Endothelial cell of umbilical vein (primary cell): Measurements from ENCODE around the gene ZNF786. TPM values are rescaled to one million over a fixed set of nuclear protein-coding genes. Genes with fewer than 3 reads are reported as not detected.

Experiments used
- BruUV-seq: library from RNA; stranded (reverse); fragments of 400-500 nt; replicated peaks from 2 replicates; lab custom pipeline; 2021; lab: Mats Ljungman, UMichigan
- CTCF ChIA-PET: fragments of 300-600, 350-600 bp; sonication (Branson Sonifier 250); formaldehyde crosslinking; loops from one replicate; lab custom pipeline; 2021; ENCODE audit warnings: antibody characterized with exemption, inconsistent platforms; lab: Charles Lee
- POLR2A ChIA-PET: fragments of 300-600, 350-600 bp; sonication (Branson Sonifier 250); formaldehyde crosslinking; loops from one replicate; lab custom pipeline; 2021; ENCODE audit warnings: antibody characterized with exemption, inconsistent platforms; lab: Charles Lee
- DNase-seq: peaks from one replicate; pipeline ENCODE4 v3.0.0-alpha.2; 2011; ENCODE audit warnings: low read depth, low spot score
- FAIRE-seq: peaks from 2 replicates; lab custom pipeline; 2011; peaks lifted over from hg19 to GRCh38; lab: Jason Lieb, UNC
- H2AFZ ChIP-seq: 2 replicates; pipeline ENCODE4 v1.6.0; 2012; ENCODE audit warnings: low read depth, low read length, control low read depth, inconsistent platforms
- H3K27ac ChIP-seq: 2 replicates; pipeline ENCODE4 v1.5.1; 2011; ENCODE audit warnings: low read depth, mild to moderate bottlenecking, control low read depth, low read length, moderate library complexity; ENCODE audit not compliant: insufficient read depth
- H3K27me3 ChIP-seq, 2 experiments: 2 replicates each; pipeline versions ENCODE4 v1.6.0 to v1.6.1; 2011; ENCODE audit warnings: low read length in 2 of 2, mixed read lengths in 1 of 2; ENCODE audit not compliant: control insufficient read depth in 2 of 2, insufficient read depth in 2 of 2
- H3K36me3 ChIP-seq, 2 experiments: 2 replicates in 1 of 2; 3 replicates in 1 of 2; pipeline ENCODE4 v1.5.1; 2011; ENCODE audit warnings: low read length in 2 of 2, mild to moderate bottlenecking in 1 of 2, moderate library complexity in 1 of 2; ENCODE audit not compliant: control insufficient read depth in 2 of 2, insufficient read depth in 2 of 2; ENCODE audit errors: extremely low read depth in 1 of 2
- H3K4me1 ChIP-seq: 3 replicates; pipeline ENCODE4 v1.5.1; 2011; ENCODE audit warnings: mild to moderate bottlenecking, low read length; ENCODE audit not compliant: control insufficient read depth, insufficient read depth; ENCODE audit errors: extremely low read depth
- H3K4me2 ChIP-seq: 2 replicates; pipeline ENCODE4 v1.6.1; 2011; ENCODE audit warnings: low read length, control low read depth, mixed read lengths; ENCODE audit not compliant: insufficient read depth
- H3K4me3 ChIP-seq, 3 experiments: fragments of 200-600 bp in 1 of 3; sonication (generic), shearing (Covaris generic) in 1 of 3; replicated peaks in 1 of 3; 2 replicates each; pipeline ENCODE4 v1.5.1; 2011 to 2016; ENCODE audit warnings: control low read depth in 3 of 3, low read length in 3 of 3, mild to moderate bottlenecking in 2 of 3, inconsistent platforms in 1 of 3, low read depth in 1 of 3, moderate library complexity in 1 of 3; ENCODE audit not compliant: insufficient read depth in 1 of 3
- H3K79me2 ChIP-seq: 2 replicates; pipeline ENCODE4 v1.6.0; 2012; ENCODE audit warnings: low read length, inconsistent platforms; ENCODE audit not compliant: control insufficient read depth, insufficient read depth
- H3K9ac ChIP-seq: replicated peaks from 2 replicates; pipeline ENCODE3; 2011; ENCODE audit warnings: low read length, control low read depth; ENCODE audit not compliant: insufficient read depth; ENCODE audit errors: extremely low read depth
- H3K9me1 ChIP-seq: replicated peaks from 3 replicates; pipeline ENCODE4 v1.6.0; 2011; ENCODE audit warnings: mild to moderate bottlenecking, low read length; ENCODE audit not compliant: control insufficient read depth, insufficient read depth; ENCODE audit errors: extremely low read depth
- H3K9me3 ChIP-seq: replicated peaks from 2 replicates; pipeline ENCODE4 v1.5.1; 2012; ENCODE audit warnings: low read length, inconsistent platforms; ENCODE audit not compliant: control insufficient read depth, insufficient read depth
- H4K20me1 ChIP-seq: replicated peaks from 2 replicates; pipeline ENCODE3; 2011; ENCODE audit warnings: mild to moderate bottlenecking, low read length; ENCODE audit not compliant: control insufficient read depth, insufficient read depth; ENCODE audit errors: extremely low read depth
- CTCF ChIP-seq, 2 donors: IDR thresholded peaks; 1 replicate in 1 of 2; 2 replicates in 1 of 2; pipeline ENCODE4 v1.5.1; 2011; ENCODE audit warnings: low read length in 2 of 2, mild to moderate bottlenecking in 2 of 2, moderate library complexity in 2 of 2, control low read depth in 1 of 2, inconsistent platforms in 1 of 2, low read depth in 1 of 2; ENCODE audit not compliant: insufficient read depth in 1 of 2; ENCODE audit errors: extremely low read depth in 1 of 2
- EZH2 ChIP-seq: IDR thresholded peaks from 2 replicates; pipeline ENCODE4 v1.6.1; 2012; ENCODE audit warnings: borderline replicate concordance, low read depth, mild to moderate bottlenecking, moderate library complexity, low read length, inconsistent platforms; ENCODE audit not compliant: severe bottlenecking
- FOS ChIP-seq: IDR thresholded peaks from 2 replicates; pipeline ENCODE4 v1.6.1; 2011; ENCODE audit warnings: mild to moderate bottlenecking, low read length, moderate library complexity, borderline replicate concordance; ENCODE audit not compliant: insufficient read depth
- GATA2 ChIP-seq: IDR thresholded peaks from 2 replicates; pipeline ENCODE4 v1.7.0; 2011; ENCODE audit warnings: low read depth, mild to moderate bottlenecking, moderate library complexity, mixed read lengths, low read length; ENCODE audit not compliant: insufficient read length, insufficient read depth
- JUN ChIP-seq: IDR thresholded peaks from 2 replicates; pipeline ENCODE4 v1.6.1; 2011; ENCODE audit warnings: borderline replicate concordance, low read depth; ENCODE audit not compliant: insufficient read length, insufficient read depth
- MAX ChIP-seq: IDR thresholded peaks from 2 replicates; pipeline ENCODE4 v1.6.1; 2011; ENCODE audit not compliant: insufficient read depth, insufficient read length
- MYC ChIP-seq: IDR thresholded peaks from one replicate; pipeline ENCODE4 v1.6.1; 2011; ENCODE audit warnings: mild to moderate bottlenecking, low read depth, low read length
- POLR2A ChIP-seq: IDR thresholded peaks from 2 replicates; pipeline ENCODE4 v1.6.1; 2012; ENCODE audit warnings: low read depth, mild to moderate bottlenecking, control low read depth, low read length
- POLR2AphosphoS5 ChIP-seq: IDR thresholded peaks from 2 replicates; pipeline ENCODE4 v1.6.1; 2012; ENCODE audit warnings: low read depth, mild to moderate bottlenecking, control low read depth, low read length, moderate library complexity; ENCODE audit not compliant: insufficient read depth
- dilution Hi-C: fragments of 300-500 bp; cut with MboI; formaldehyde crosslinking; loops from one replicate; pipeline ENCODE4 v1.15.0; 2019; ENCODE audit warnings: low sequenced_read_pairs; ENCODE audit not compliant: extremely low pct_ligation_motif_present
- intact Hi-C: fragments of 100-400 bp; cut with micrococcal nuclease; formaldehyde crosslinking; loops from one replicate; pipeline ENCODE4 v1.10.0; 2022
- polyA plus RNA-seq, 4 experiments: library from polyadenylated mRNA; depleted of rRNA in 3 of 4; stranded (reverse) in 3 of 4; unstranded in 1 of 4; fragments of >200 nt; gene quantifications; 2 replicates each; pipeline versions ENCODE4 v1.2.1 to v1.2.3, GENCODE V29; 2011 to 2012; ENCODE audit warnings: missing spikeins in 1 of 4
- total RNA-seq: library from RNA; stranded (reverse); gene quantifications from 2 replicates; pipeline ENCODE4 v1.2.3, GENCODE V29; 2021

ZNF786 gene
- total and polyA plus RNA-seq, 2 donors (not counting 3 experiments of a cell fraction or from before 2014, with no cell fraction given), result 2.8 to 5.9 TPM

GRCh38 chr7:149067869-149068268 is 22.6 kb downstream of the ZNF786 start:
- no peaks in the 10 kb centered on the region for H3K9me3 ChIP-seq
- peaks cover 2% of the 10 kb centered on the region for H3K4me1 ChIP-seq
- H3K9ac ChIP-seq, result no peak overlapping the region
- DNase-seq, result no peak
- no TSS peak for BruUV-seq
- no peaks in the 10 kb centered on the region for H3K9me1 ChIP-seq
- ChIA-PET POLR2A (no interaction called here), CTCF (interaction anchor here (5.2 kb wide), 1 partner anchor 62 kb away, joined by 146 read pairs; no protein-coding TSS in a partner anchor)
- intact Hi-C loops, result no loop called here
- dilution Hi-C loops, result no loop called here
- H3K36me3 ChIP-seq, result peaks cover 9 to 21% of the 10 kb centered on the region in 2 experiments
- no peak for TF ChIP-seq CTCF (IDR thresholded peaks at IDR 0.05; ENCODE audit: extremely low read depth in 1 of 2, insufficient read depth in 1 of 2, low read depth in 1 of 2, low read length in 2 of 2)
- no peak for TF ChIP-seq EZH2
- TF ChIP-seq FOS, result no peak
- TF ChIP-seq MYC, result no peak
- TF ChIP-seq JUN, result no peak
- TF ChIP-seq MAX, result no peak
- no peak for TF ChIP-seq POLR2AphosphoS5
- TF ChIP-seq POLR2A, result no peak
- no peak for TF ChIP-seq GATA2
- H2AFZ ChIP-seq, result no peak overlapping the region
- no peaks in the 10 kb centered on the region for H3K79me2 ChIP-seq
- H4K20me1 ChIP-seq, result no peaks in the 10 kb centered on the region
- H3K27ac ChIP-seq, result no peak overlapping the region
- H3K4me3 ChIP-seq, result no peak overlapping the region
- no peak for FAIRE-seq
- H3K4me2 ChIP-seq, result no peak overlapping the region
- H3K27me3 ChIP-seq, result no peaks in the 10 kb centered on the region
